OCI-LY3 (cell line): ENCODE results near the gene SPRY1.

Experiments used
- CTCF ChIP-seq: fragments of 200-600, 300-600 bp; sonication (generic); IDR thresholded peaks from 2 replicates; pipeline ENCODE4 v1.5.1; 2014; ENCODE audit warnings: antibody characterized with exemption, low read length, low read depth
- EZH2phosphoT487 ChIP-seq: fragments of 200-600 bp; shearing (Covaris generic); IDR thresholded peaks from 2 replicates; pipeline ENCODE4 v1.6.1; 2018; ENCODE audit warnings: antibody characterized with exemption, mixed run types, low read depth

GRCh38 chr4:123444290-123444731 is 47.7 kb downstream of the SPRY1 start:
- TF ChIP-seq CTCF (no peak), EZH2phosphoT487 (no peak)
